DOHH2 (cell line): ENCODE results near the gene PPP1R12C.

Experiments used
- H3F3A ChIP-seq: fragments of 200-600 bp; sonication (generic), shearing (Covaris generic); 2 replicates; pipeline ENCODE4 v1.6.0; 2016; ENCODE audit warnings: antibody characterized with exemption, mild to moderate bottlenecking; ENCODE audit not compliant: control insufficient read depth, insufficient read depth
- H3K27ac ChIP-seq: fragments of 200-600 bp; sonication (generic); 2 replicates; pipeline ENCODE4 v1.5.1; 2014; ENCODE audit warnings: low read depth, mild to moderate bottlenecking, low read length, moderate library complexity
- H3K27me3 ChIP-seq: fragments of 200-600 bp; sonication (generic); 2 replicates; pipeline ENCODE4 v1.6.1; 2014; ENCODE audit warnings: mild to moderate bottlenecking, low read length, mixed read lengths; ENCODE audit not compliant: control insufficient read depth
- H3K36me3 ChIP-seq: fragments of 200-600 bp; sonication (generic); 2 replicates; pipeline ENCODE4 v1.6.1; 2014; ENCODE audit warnings: mild to moderate bottlenecking, low read length, moderate library complexity, mixed read lengths; ENCODE audit not compliant: control insufficient read depth
- H3K4me1 ChIP-seq: fragments of 200-600 bp; sonication (generic); 2 replicates; pipeline ENCODE4 v1.6.1; 2014; ENCODE audit warnings: mild to moderate bottlenecking, low read length, mixed read lengths; ENCODE audit not compliant: control insufficient read depth
- H3K4me2 ChIP-seq: fragments of 200-600 bp; sonication (generic); 2 replicates; pipeline ENCODE4 v1.6.0; 2014; ENCODE audit warnings: mild to moderate bottlenecking, low read length, moderate library complexity
- H3K4me3 ChIP-seq: fragments of 200-600 bp; sonication (generic); 2 replicates; pipeline ENCODE4 v1.5.1; 2014; ENCODE audit warnings: mild to moderate bottlenecking, low read length, mixed read lengths
- H3K79me2 ChIP-seq: fragments of 200-600 bp; sonication (generic); 2 replicates; pipeline ENCODE4 v1.6.1; 2014; ENCODE audit warnings: mild to moderate bottlenecking, low read length, mixed read lengths; ENCODE audit not compliant: control insufficient read depth
- H3K9me2 ChIP-seq: fragments of 200-600 bp; sonication (generic); replicated peaks from 2 replicates; pipeline ENCODE4 v1.6.1; 2014; ENCODE audit warnings: mild to moderate bottlenecking, low read length, mixed read lengths; ENCODE audit not compliant: control insufficient read depth
- H3K9me3 ChIP-seq: fragments of 200-600 bp; sonication (generic); 2 replicates; pipeline ENCODE4 v1.6.1; 2014; ENCODE audit warnings: antibody characterized with exemption, low read length, mixed read lengths; ENCODE audit not compliant: control insufficient read depth, insufficient read depth
- H4K20me1 ChIP-seq: fragments of 200-600 bp; sonication (generic); 2 replicates; pipeline ENCODE4 v1.6.0; 2014; ENCODE audit warnings: low read depth, mild to moderate bottlenecking, antibody characterized with exemption, low read length, moderate library complexity; ENCODE audit not compliant: control insufficient read depth, insufficient read depth
- EZH2phosphoT487 ChIP-seq: fragments of 200-600 bp; sonication (generic); IDR thresholded peaks from 2 replicates; pipeline ENCODE4 v1.6.1; 2017; ENCODE audit warnings: borderline replicate concordance, mild to moderate bottlenecking, antibody characterized with exemption, low read length, moderate library complexity, mixed read lengths
- TF ChIP-seq, protein P1 (sequence below): fragments of 200-600 bp; sonication (generic); IDR thresholded peaks from one replicate; pipeline ENCODE4 v1.5.1; 2014; ENCODE audit warnings: antibody characterized with exemption, mild to moderate bottlenecking, low read depth, low read length; ENCODE audit not compliant: poor library complexity, severe bottlenecking

The PPP1R12C gene

DNA sequence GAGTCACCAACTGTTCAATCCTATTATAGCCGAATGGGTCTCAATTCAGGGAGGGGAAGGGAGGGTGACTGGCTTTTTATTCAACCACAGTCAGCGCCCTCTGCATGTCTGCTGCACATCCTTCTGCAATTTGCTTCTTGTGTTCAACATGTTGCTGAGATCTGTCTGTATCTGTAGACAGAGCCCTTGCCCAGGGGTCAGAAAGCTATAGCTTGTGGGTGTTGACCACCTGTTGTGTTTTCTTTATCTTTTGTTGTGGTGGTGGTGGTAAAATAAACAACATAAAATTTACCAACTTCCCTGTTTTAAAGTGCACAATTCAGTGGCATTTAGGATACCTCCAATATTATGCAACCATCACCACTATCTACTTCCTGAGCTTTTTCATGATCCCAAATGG is 12.2 kb downstream of the PPP1R12C start:
- no peak overlapping the region for H3K4me3 ChIP-seq
- no peaks in the 10 kb centered on the region for H3K4me1 ChIP-seq
- no peak overlapping the region for H3K27ac ChIP-seq
- H3K9me2 ChIP-seq = no peaks in the 10 kb centered on the region
- no peak overlapping the region for H3K4me2 ChIP-seq
- H3F3A ChIP-seq = no peaks in the 10 kb centered on the region
- no peaks in the 10 kb centered on the region for H3K9me3 ChIP-seq
- H4K20me1 ChIP-seq = no peaks in the 10 kb centered on the region
- H3K36me3 ChIP-seq = peaks cover 67% of the 10 kb centered on the region
- no peak for TF ChIP-seq EZH2phosphoT487
- TF ChIP-seq, protein P1, sequence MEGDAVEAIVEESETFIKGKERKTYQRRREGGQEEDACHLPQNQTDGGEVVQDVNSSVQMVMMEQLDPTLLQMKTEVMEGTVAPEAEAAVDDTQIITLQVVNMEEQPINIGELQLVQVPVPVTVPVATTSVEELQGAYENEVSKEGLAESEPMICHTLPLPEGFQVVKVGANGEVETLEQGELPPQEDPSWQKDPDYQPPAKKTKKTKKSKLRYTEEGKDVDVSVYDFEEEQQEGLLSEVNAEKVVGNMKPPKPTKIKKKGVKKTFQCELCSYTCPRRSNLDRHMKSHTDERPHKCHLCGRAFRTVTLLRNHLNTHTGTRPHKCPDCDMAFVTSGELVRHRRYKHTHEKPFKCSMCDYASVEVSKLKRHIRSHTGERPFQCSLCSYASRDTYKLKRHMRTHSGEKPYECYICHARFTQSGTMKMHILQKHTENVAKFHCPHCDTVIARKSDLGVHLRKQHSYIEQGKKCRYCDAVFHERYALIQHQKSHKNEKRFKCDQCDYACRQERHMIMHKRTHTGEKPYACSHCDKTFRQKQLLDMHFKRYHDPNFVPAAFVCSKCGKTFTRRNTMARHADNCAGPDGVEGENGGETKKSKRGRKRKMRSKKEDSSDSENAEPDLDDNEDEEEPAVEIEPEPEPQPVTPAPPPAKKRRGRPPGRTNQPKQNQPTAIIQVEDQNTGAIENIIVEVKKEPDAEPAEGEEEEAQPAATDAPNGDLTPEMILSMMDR = no peak
- H3K79me2 ChIP-seq = peaks cover 47% of the 10 kb centered on the region
- no peaks in the 10 kb centered on the region for H3K27me3 ChIP-seq

DNA sequence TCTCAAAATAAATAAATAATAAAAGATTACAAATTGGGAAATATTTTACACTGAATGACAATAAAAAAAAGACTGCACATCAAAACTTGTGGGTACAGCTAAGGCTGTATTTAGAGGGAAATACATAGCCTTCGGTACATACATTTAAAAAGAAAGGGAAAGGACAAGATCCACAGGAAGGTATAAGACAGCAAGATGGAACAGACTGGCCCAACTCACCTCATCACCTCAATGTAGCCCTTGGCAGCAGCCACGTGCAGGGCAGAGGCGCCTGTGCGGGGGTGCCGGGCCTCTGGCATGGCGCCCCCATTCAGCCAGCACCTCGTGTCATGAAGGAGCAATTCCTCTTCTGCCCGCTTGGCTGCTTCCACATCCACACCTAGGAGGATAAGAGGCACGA is 14.2 kb downstream of the PPP1R12C start:
- no peak for TF ChIP-seq EZH2phosphoT487
- TF ChIP-seq, protein P1 = no peak
- Histone ChIP-seq H3K36me3 (peaks cover 64% of the 10 kb centered on the region), H3K4me2 (no peak overlapping the region), H3K27me3 (no peaks in the 10 kb centered on the region), H3F3A (no peaks in the 10 kb centered on the region), H3K27ac (no peak overlapping the region), H3K4me1 (0 out of 2 replicates have a peak, but pooled peaks cover under 1% of the 10 kb centered on the region), H3K9me3 (no peaks in the 10 kb centered on the region), H3K4me3 (no peak overlapping the region), H4K20me1 (0 out of 2 replicates have a peak, but pooled peaks cover 2% of the 10 kb centered on the region), H3K9me2 (no peaks in the 10 kb centered on the region), H3K79me2 (peaks cover 30% of the 10 kb centered on the region)

- Histone ChIP-seq H3F3A (no peaks in the 10 kb centered on the region), H3K9me2 (no peaks in the 10 kb centered on the region), H3K4me1 (0 out of 2 replicates have a peak, but pooled peaks cover 2% of the 10 kb centered on the region), H3K9me3 (no peaks in the 10 kb centered on the region), H3K27ac (no peak overlapping the region), H3K27me3 (no peaks in the 10 kb centered on the region), H3K4me2 (no peak overlapping the region), H3K36me3 (peaks cover 57% of the 10 kb centered on the region), H4K20me1 (0 out of 2 replicates have a peak, but pooled peaks cover 6% of the 10 kb centered on the region), H3K4me3 (no peak overlapping the region), H3K79me2 (peaks cover 19% of the 10 kb centered on the region)
- TF ChIP-seq, protein P1 = no peak
- TF ChIP-seq EZH2phosphoT487 = no peak
Observed at GRCh38 chr19:55101261-55101660, 16.2 kb downstream of the PPP1R12C start.
